ENCODE results near the gene ZNF697. TPM values are rescaled to one million over a fixed set of nuclear protein-coding genes. Genes with fewer than 3 reads are reported as not detected.

Gene ZNF697
- total RNA-seq = 5.2 TPM in 2 replicates

DNA sequence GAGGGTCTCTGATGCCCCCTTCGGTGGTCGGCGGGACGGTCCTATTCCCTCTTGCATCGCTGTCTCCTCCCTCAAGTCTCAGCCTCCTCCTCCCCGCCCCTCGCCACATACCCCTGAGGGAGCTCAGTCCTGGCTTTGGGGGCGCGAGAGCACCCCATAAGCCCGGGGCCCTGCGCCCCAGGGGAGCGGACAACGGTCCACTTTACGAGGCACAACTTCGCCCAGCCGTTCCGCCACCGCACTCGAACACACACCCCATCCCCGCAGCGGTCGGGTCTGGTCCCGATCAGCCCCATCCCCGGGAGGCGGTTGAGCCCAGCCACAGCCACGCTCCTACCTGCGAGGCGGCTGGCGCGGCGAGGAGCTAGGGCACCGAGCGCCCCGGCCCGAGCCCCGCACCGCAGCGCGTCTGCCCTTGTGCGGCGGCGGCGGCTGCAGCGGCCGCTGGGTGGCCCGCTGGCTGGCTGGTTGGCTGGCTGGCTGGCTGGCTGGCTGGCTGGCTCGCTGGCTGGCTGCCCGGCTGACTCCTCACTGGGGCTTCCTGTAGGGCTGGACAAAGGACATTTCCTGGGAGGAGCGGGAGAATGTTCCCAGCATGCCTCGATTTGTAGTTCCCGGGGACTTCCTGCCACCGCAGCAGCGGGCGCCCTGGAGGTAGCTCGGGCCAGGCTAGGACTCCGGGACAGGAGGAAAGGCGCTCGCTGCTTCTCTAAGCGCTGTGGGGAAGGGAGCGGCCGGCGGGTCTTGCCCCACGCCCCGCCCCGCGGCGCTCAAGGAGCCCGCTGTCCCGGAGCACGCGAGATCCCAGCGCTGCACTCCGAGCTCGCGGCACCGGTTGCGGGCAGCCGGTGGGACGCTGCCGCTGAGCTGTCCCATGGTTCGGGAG, at the start of gene ZNF697:
Gene ZNF697, minus strand, starts transcription at position 533 of the 886 bp plus-strand sequence. CDS start 22,166 bp downstream, outside the sequence.

Other genes starting within 250 kb of the ZNF697 start
- not detected in 2 replicates for gene HSD3B2, start 233.1 kb downstream of the ZNF697 start, total RNA-seq
- gene HSD3B1, start 141.1 kb downstream of the ZNF697 start, total RNA-seq = not detected in 2 replicates
- gene PHGDH, start 63.7 kb upstream of the ZNF697 start, total RNA-seq = 86.3 and 91.5 TPM in 2 replicates
- 0.46 and 1.1 TPM in 2 replicates for gene HMGCS2, start 120.6 kb upstream of the ZNF697 start, total RNA-seq
- gene REG4, start 163.2 kb upstream of the ZNF697 start, total RNA-seq = not detected in 2 replicates
- gene ADAM30, start 248.2 kb upstream of the ZNF697 start, total RNA-seq = 0.23 TPM in 1 of 2 replicates, not detected in the other

Data from airway epithelial cell (primary cell).